Measurements from ENCODE around the gene MYH2. TPM values are rescaled to one million over a fixed set of nuclear protein-coding genes. Genes with fewer than 3 reads are reported as not detected.

The MYH2 gene
- total RNA-seq, 1 experiment from 2014 or later, result not detected

- no peaks in the 10 kb centered on the region for H3K4me1 ChIP-seq (ENCODE audit: control insufficient read depth in 1 of 2, insufficient read depth in 2 of 2, low read length in 2 of 2)
- intact Hi-C loops (cut with micrococcal nuclease), result no loop called here
- H3K27me3 ChIP-seq (ENCODE audit: insufficient read depth, low read length), result peaks cover under 1% of the 10 kb centered on the region; the same call in 1 of the 2 replicates
- no peaks in the 10 kb centered on the region for H3K36me3 ChIP-seq (ENCODE audit: control insufficient read depth in 1 of 2, insufficient read depth in 2 of 2, low read length in 2 of 2)
- no peak for DNase-seq (ENCODE audit: low read depth, low spot score)
- no peak for ATAC-seq
- H3K9me3 ChIP-seq (ENCODE audit: control insufficient read depth in 1 of 2, insufficient read depth in 1 of 2, low read depth in 1 of 2, low read length in 2 of 2), result no peaks in the 10 kb centered on the region
- ChIA-PET RAD21 (ENCODE audit: low non-redundant PET in 1 of 2, low total read pairs in 2 of 2, uncharacterized antibody in 2 of 2, unreplicated experiment in 2 of 2) (no interaction called here), CTCF (no interaction called here), POLR2A (no interaction called here)
- H2AFZ ChIP-seq (ENCODE audit: low read depth, low read length, poor library complexity, severe bottlenecking), result no peak overlapping the region
- BruUV-seq (replicated peaks), result no TSS peak
- no peaks in the 10 kb centered on the region for H4K20me1 ChIP-seq (ENCODE audit: insufficient read depth)
- H3K4me2 ChIP-seq (ENCODE audit: low read length), result no peak overlapping the region
- no peak overlapping the region for H3K4me3 ChIP-seq (replicated peaks in 1 of 2; ENCODE audit: low read depth in 1 of 2, low read length in 2 of 2)
- TF ChIP-seq ZBTB33 (IDR thresholded peaks at IDR 0.05; ENCODE audit: extremely low read depth, insufficient replicate concordance, low read length) (no peak), ZFX (IDR thresholded peaks at IDR 0.05) (no peak), EGR1 (IDR thresholded peaks at IDR 0.05; ENCODE audit: low read depth) (no peak), ATF3 (IDR thresholded peaks at IDR 0.05) (no peak), POLR2AphosphoS5 (IDR thresholded peaks at IDR 0.05; ENCODE audit: low read depth, low read length) (no peak), YY1 (IDR thresholded peaks at IDR 0.05; ENCODE audit: extremely low read depth, insufficient replicate concordance, low read depth, low read length) (no peak), MAX (IDR thresholded peaks at IDR 0.05) (no peak), ELF1 (IDR thresholded peaks at IDR 0.05; ENCODE audit: borderline replicate concordance, low read depth) (no peak), EZH2 (IDR thresholded peaks at IDR 0.05) (no peak), CEBPB (IDR thresholded peaks at IDR 0.05; ENCODE audit: low read depth) (no peak), REST (IDR thresholded peaks at IDR 0.05; ENCODE audit: low read depth) (no peak), CTCF (IDR thresholded peaks at IDR 0.05 in 2 of 3, conservative IDR thresholded peaks at IDR 0.05 in 1 of 3; ENCODE audit: borderline replicate concordance in 1 of 3, insufficient read depth in 1 of 3, low read depth in 2 of 3, low read length in 2 of 3) (no peak), SIN3A (IDR thresholded peaks at IDR 0.05; ENCODE audit: low read depth) (no peak), FOSL1 (IDR thresholded peaks at IDR 0.05; ENCODE audit: low read depth) (no peak), EZH2phosphoT487 (IDR thresholded peaks at IDR 0.05; ENCODE audit: borderline replicate concordance) (no peak), TCF7L2 (IDR thresholded peaks at IDR 0.05; ENCODE audit: borderline replicate concordance, extremely low read depth, insufficient read depth, insufficient read length) (no peak), RAD21 (IDR thresholded peaks at IDR 0.05; ENCODE audit: low read depth) (no peak), SRF (IDR thresholded peaks at IDR 0.05; ENCODE audit: low read depth) (no peak), POLR2A (IDR thresholded peaks at IDR 0.05; ENCODE audit: borderline replicate concordance, extremely low read depth, insufficient read depth, insufficient read length) (no peak)
- H3K27ac ChIP-seq (ENCODE audit: low read depth, low read length), result no peak overlapping the region
- H3K79me2 ChIP-seq (ENCODE audit: insufficient read depth, low read length), result no peaks in the 10 kb centered on the region
- no peak overlapping the region for H3K9ac ChIP-seq (ENCODE audit: low read length)
- H3K9me2 ChIP-seq (ENCODE audit: insufficient read depth), result no peaks in the 10 kb centered on the region
These were observed 8.6 kb upstream of the MYH2 start for GRCh38 chr17:10558049-10558448.
